KMS-11 (cell line): Measurements from ENCODE around the gene ABHD1.

Source experiments
- H2AFZ ChIP-seq: fragments of 200-600 bp; sonication (generic); 2 replicates; pipeline ENCODE4 v1.6.1; 2016; ENCODE audit warnings: antibody characterized with exemption, mixed run types, low read depth
- H3K27ac ChIP-seq: fragments of 200-600 bp; sonication (generic); 2 replicates; pipeline ENCODE4 v1.6.1; 2016; ENCODE audit warnings: mild to moderate bottlenecking, mixed run types
- H3K27me3 ChIP-seq: fragments of 200-600 bp; sonication (generic); 2 replicates; pipeline ENCODE4 v1.6.1; 2017; ENCODE audit warnings: mild to moderate bottlenecking, low read depth, mixed run types, moderate library complexity; ENCODE audit not compliant: insufficient read depth
- H3K36me3 ChIP-seq: fragments of 200-600 bp; sonication (generic); 2 replicates; pipeline ENCODE4 v1.6.1; 2017; ENCODE audit warnings: mild to moderate bottlenecking, mixed run types; ENCODE audit not compliant: insufficient read depth
- H3K4me1 ChIP-seq: fragments of 200-600 bp; sonication (generic); 2 replicates; pipeline ENCODE4 v1.6.1; 2016; ENCODE audit warnings: mild to moderate bottlenecking, low read depth, mixed run types; ENCODE audit not compliant: poor library complexity, severe bottlenecking
- H3K4me2 ChIP-seq: fragments of 200-600 bp; sonication (generic); 2 replicates; pipeline ENCODE4 v1.7.0; 2016; ENCODE audit warnings: mild to moderate bottlenecking, mixed run types
- H3K4me3 ChIP-seq: fragments of 200-600 bp; sonication (generic); IDR thresholded peaks from 2 replicates; pipeline ENCODE4 v1.6.1; 2017; ENCODE audit warnings: low read depth, low read length, mixed read lengths; ENCODE audit not compliant: insufficient read depth
- H3K79me2 ChIP-seq: fragments of 200-600 bp; sonication (generic); 2 replicates; pipeline ENCODE4 v1.6.1; 2016; ENCODE audit warnings: low read depth, mixed run types; ENCODE audit not compliant: insufficient read depth
- H3K9ac ChIP-seq: fragments of 200-600 bp; sonication (generic); 2 replicates; pipeline ENCODE4 v1.6.1; 2016; ENCODE audit warnings: mild to moderate bottlenecking, mixed run types
- H4K20me1 ChIP-seq: fragments of 200-600 bp; sonication (generic); 2 replicates; pipeline ENCODE4 v1.6.1; 2016; ENCODE audit warnings: mild to moderate bottlenecking, mixed run types; ENCODE audit not compliant: insufficient read depth
- TF ChIP-seq, protein P1 (sequence below): fragments of 200-600 bp; sonication (generic); conservative IDR thresholded peaks from 2 replicates; pipeline ENCODE4 v1.6.1; 2017; ENCODE audit warnings: low read depth, mild to moderate bottlenecking, antibody characterized with exemption, low read length, moderate library complexity, mixed read lengths

The ABHD1 gene

GRCh38 chr2:27134781-27135477 is 11.3 kb downstream of the ABHD1 start:
- Histone ChIP-seq H3K4me3 (no peak overlapping the region), H3K27ac (peak overlapping the region; percentile 12), H3K27me3 (no peaks in the 10 kb centered on the region), H3K4me1 (peaks cover 9% of the 10 kb centered on the region), H2AFZ (peak overlapping the region; percentile 69; the same call in 1 of the 2 replicates), H3K4me2 (peak overlapping the region; percentile 11; the same call in 1 of the 2 replicates), H4K20me1 (no peaks in the 10 kb centered on the region), H3K36me3 (no peaks in the 10 kb centered on the region), H3K9ac (no peak overlapping the region), H3K79me2 (peaks cover 15% of the 10 kb centered on the region)
- TF ChIP-seq, protein P1, sequence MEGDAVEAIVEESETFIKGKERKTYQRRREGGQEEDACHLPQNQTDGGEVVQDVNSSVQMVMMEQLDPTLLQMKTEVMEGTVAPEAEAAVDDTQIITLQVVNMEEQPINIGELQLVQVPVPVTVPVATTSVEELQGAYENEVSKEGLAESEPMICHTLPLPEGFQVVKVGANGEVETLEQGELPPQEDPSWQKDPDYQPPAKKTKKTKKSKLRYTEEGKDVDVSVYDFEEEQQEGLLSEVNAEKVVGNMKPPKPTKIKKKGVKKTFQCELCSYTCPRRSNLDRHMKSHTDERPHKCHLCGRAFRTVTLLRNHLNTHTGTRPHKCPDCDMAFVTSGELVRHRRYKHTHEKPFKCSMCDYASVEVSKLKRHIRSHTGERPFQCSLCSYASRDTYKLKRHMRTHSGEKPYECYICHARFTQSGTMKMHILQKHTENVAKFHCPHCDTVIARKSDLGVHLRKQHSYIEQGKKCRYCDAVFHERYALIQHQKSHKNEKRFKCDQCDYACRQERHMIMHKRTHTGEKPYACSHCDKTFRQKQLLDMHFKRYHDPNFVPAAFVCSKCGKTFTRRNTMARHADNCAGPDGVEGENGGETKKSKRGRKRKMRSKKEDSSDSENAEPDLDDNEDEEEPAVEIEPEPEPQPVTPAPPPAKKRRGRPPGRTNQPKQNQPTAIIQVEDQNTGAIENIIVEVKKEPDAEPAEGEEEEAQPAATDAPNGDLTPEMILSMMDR = no peak

DNA sequence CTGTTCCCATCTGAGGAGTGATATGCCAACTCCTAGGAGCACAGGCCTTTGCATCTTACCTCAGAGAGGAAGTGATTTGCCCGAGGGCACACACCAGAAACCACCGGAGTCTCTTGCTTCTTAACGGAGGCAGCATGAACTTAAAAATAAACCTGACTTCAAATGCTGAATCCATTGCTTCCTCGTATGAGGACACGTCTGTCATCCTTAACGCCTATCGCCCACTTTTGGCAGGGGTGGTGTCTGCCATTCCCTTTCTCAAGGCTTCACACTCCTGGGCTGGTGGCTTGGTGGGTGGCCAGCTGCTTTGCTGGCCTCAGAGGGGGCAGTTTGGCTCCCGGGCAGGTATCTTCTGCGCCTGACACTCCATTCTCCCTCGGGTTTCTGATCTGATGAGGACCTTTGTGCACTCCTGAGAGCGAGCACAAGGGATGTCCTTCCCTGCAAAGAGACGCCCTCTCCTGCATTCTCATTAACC is 11.9 kb downstream of the ABHD1 start:
- no peak overlapping the region for H3K4me2 ChIP-seq

GRCh38 chr2:27136751-27137150 is 13.1 kb downstream of the ABHD1 start:
- Histone ChIP-seq H3K36me3 (no peaks in the 10 kb centered on the region), H3K27me3 (no peaks in the 10 kb centered on the region), H3K4me3 (no peak overlapping the region), H4K20me1 (no peaks in the 10 kb centered on the region), H3K79me2 (peaks cover 15% of the 10 kb centered on the region), H2AFZ (no peak overlapping the region), H3K27ac (no peak overlapping the region), H3K4me2 (no peak overlapping the region), H3K9ac (no peak overlapping the region), H3K4me1 (peaks cover 9% of the 10 kb centered on the region)
- TF ChIP-seq, protein P1 = no peak

More for the DNA sequence above, 11.9 kb downstream of the ABHD1 start:
- peaks cover 15% of the 10 kb centered on the region for H3K79me2 ChIP-seq
- no peak overlapping the region for H3K27ac ChIP-seq
- 0 out of 2 replicates have a peak overlapping the region, but pooled peaks have one; percentile 69 for H2AFZ ChIP-seq
- H3K9ac ChIP-seq = no peak overlapping the region
- no peaks in the 10 kb centered on the region for H3K27me3 ChIP-seq
- no peaks in the 10 kb centered on the region for H3K36me3 ChIP-seq
- TF ChIP-seq, protein P1 = no peak
- H3K4me1 ChIP-seq = peaks cover 9% of the 10 kb centered on the region
- H3K4me3 ChIP-seq = no peak overlapping the region
- H4K20me1 ChIP-seq = no peaks in the 10 kb centered on the region

- H4K20me1 ChIP-seq = no peaks in the 10 kb centered on the region
- peaks cover 15% of the 10 kb centered on the region for H3K79me2 ChIP-seq
- TF ChIP-seq, protein P1 = no peak
- H2AFZ ChIP-seq = no peak overlapping the region
- H3K36me3 ChIP-seq = no peaks in the 10 kb centered on the region
- H3K27ac ChIP-seq = no peak overlapping the region
- no peak overlapping the region for H3K9ac ChIP-seq
- H3K27me3 ChIP-seq = no peaks in the 10 kb centered on the region
- no peak overlapping the region for H3K4me2 ChIP-seq
- H3K4me3 ChIP-seq = no peak overlapping the region
- peaks cover 9% of the 10 kb centered on the region for H3K4me1 ChIP-seq
These were observed 13.8 kb downstream of the ABHD1 start for GRCh38 chr2:27137322-27137935.
